Measurements from ENCODE around the gene MIEF2.
A peak's percentile ranks its signal among the peaks of the same experiment; 100 is the strongest.
"Not testable (repeated sequence)": the region's sequence is repeated elsewhere in the genome, so short reads cannot be mapped to it uniquely, and the experiment has no call there.

Gene MIEF2

DNA sequence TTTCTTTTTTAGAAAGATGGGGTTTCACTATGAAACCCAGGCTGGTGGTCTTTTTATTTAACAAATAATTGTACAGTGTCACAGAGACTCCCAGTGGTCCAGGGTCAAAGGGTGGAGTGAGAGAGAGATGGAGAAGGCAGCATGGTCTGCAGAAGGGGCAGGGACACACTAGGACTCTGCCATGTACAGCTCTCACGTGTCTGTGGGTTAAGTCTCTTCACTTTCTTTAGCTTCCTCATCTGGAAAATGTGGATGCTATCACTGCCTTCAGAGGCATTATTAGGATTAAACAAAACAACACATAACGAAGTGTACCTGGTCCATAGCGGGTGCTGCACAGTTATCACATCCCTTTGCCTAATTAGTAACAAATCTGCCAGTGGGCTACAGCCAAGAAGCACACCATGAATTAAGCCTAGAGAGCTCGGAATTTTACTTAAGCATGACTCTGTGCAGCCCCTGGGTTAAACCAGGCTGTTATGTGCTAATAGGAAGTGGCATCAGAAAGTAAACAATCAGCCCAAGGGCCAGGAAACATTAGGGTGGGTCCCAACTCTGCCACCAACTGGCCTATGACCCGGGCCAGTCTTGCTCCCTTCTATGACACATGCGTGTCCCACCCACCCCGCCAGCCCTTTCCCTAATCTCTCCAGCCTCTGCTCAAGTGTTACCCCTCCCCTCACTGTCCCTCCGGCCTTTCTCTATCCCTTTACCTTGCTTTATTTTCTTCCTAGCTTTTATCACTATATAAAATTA lies 40.4 kb downstream of the MIEF2 start:
- no peak for DNase-seq

DNA sequence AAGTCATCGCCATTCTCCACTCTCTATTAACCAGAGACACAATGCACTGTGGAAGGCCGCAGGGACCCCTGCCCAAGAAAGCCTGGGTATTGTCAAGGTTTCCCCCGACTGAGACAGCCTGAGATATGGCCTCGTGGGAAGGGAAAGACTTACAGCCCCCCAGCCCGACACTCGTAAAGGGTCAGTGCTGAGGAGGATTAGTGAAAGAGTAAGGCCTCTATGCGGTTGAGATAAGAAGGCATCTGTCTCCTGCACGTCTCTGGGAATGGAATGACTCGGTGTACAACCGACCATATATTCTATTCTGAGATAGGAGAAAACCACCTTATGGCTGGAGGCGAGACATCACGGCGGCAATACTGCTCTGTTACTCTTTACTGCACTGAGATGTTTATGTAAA lies 42.7 kb downstream of the MIEF2 start:
- not testable (repeated sequence) for DNase-seq

DNA sequence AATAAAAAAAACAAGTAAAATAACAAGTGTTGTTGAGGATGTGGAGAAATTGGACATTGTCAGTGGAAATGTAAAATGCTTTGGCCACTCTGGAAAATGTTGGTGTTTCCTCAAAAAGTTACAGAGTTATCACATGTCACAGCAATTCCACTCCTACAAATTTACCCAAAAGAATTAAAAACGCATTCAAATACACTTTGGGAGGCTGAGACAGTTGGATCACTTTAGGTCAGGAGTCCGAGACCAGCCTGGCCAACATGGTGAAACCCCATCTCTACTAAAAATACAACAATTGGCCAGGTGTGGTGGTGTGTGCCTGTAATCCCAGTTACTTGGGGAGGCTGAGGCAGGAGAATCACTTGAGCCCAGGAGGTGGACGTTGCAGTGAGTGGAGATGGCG lies 48.7 kb downstream of the MIEF2 start:
- no peak for DNase-seq

DNA sequence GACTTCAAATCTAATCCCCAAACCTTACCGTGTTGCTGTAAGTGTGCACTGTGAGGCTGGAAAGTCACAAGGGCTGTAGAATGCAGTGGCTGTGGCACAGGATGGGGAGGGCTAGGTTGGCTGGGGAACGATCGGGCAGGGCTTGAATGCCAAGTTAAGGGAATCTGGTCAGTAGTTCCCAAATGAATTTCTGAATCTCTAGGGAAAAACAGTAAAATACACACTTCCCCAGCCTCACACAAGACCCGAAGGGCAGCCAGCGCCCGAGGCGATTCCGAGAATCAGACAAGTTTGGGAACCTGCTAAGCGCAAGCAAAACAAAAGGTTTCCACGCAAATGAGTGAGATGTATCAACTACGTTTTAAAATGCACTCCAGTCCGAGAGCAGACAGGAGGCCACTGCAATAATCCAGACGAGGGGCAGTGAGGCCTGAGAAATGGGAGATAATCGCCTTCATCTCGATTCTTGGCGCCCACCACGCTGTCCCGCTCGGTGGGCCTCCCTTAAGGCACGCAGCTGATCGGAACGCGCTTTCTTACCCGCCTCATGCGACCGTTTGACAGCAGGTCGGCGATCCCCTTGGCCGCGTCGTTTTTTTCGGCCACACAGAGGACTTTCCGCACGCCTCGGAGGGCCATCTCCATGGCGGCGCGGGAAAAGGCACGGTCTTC lies 53.7 kb downstream of the MIEF2 start:
- DNase-seq, result no peak

DNA sequence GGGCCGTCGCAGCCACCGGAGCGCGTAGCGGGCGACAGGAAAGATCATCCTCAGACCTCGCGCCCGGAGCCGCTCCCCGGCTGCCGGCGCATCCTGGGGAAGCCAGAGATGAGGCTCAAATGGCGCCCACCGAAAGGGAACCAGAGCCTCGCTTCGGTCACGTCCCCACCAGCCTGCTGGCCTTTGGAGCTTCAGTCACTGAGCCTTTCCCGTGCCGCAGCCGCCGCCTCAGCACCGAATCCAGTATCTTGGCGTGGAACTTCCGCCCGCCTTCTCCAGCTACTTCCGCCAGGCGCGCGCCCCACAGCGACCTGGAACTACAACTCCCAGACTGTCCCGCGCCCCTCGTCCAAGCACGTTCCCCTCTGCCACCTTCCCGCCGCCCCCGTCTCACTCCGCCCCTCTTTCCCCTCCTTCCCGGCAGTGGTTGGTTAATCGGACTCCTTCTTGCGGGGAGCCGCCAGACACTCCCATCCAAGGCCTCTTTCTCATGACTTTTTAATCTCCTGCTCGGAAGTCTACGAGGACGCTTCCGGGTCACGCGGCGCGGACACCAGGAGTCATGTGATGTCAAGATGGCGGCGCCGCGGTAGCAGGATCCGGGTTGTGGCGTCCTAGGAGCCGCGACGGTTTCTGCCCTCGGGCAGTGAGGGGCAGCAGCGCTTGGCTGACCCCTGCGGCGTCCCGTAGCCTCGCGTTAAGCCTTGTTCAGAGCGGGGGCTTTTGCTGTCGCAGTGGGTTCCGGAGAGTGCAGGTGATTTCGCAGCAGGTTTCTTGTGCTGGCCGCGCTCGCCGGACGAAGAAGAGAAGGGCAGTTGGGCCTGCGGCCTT lies 54.5 kb downstream of the MIEF2 start, which contains the start of the genes SMCR8 and TOP3A:
Gene SMCR8 (plus strand): TSS at position 563 of the 831 bp plus-strand sequence. CDS start 497 bp downstream, outside the sequence.
Gene TOP3A (minus strand): TSS at position 264 of the 831 bp plus-strand sequence. CDS start 216 bp downstream, at position 48.
- DNase-seq, result peak; percentile 99

DNA sequence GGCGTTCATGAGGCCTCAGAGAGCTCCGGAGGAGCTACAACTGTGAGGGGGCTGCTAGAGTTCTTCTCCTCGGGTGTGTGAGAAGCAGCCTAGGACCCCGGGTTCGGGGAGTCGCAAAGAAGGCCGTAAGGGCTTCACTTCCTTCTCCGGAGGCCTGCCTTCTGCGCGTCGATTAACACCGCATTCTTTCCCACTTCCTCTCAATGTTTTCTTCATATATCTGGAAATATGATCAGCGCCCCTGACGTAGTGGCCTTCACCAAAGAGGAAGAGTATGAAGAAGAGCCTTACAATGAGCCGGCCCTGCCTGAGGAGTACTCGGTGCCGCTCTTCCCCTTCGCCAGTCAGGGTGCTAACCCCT lies 55.1 kb downstream of the MIEF2 start:
- peak; percentile 56 for DNase-seq

DNA sequence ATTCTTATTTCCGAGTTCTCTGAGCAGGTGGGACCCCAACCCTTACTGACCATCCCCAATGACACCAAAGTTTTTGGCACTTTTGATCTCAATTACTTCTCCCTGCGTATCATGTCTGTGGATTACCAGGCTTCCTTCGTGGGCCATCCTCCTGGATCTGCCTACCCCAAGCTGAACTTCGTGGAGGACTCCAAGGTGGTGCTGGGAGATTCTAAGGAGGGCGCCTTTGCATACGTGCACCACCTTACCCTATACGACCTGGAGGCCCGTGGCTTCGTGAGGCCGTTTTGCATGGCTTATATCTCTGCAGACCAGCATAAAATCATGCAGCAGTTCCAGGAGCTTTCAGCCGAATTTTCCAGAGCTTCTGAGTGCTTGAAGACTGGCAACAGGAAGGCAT lies 55.5 kb downstream of the MIEF2 start:
- DNase-seq, result no peak
